Renal cortex interstitium (tissue), 11 donors: ENCODE measurements around the gene TANGO2. TPM values are rescaled to one million over a fixed set of nuclear protein-coding genes. Genes with fewer than 3 reads are reported as not detected.

Experiments
- DNase-seq, 11 donors: peaks; one replicate each; pipeline ENCODE4 v3.0.0-alpha.2; 2013; ENCODE audit warnings: low read depth in 9 of 11, low spot score in 4 of 11; ENCODE audit errors: extremely low read depth in 1 of 11
- polyA plus RNA-seq, 3 donors: library from polyadenylated mRNA; unstranded; fragments of 120-200 nt; gene quantifications; one replicate each; pipeline ENCODE4 v1.2.1, GENCODE V29; 2013; ENCODE audit not compliant: insufficient read length in 3 of 3

The TANGO2 gene
- polyA plus RNA-seq, 3 donors = 9.5 to 12.8 (median 11.4) TPM

GRCh38 chr22:19991645-19992451 lies 29.1 kb upstream of the TANGO2 start:
- DNase-seq = no peak

DNA sequence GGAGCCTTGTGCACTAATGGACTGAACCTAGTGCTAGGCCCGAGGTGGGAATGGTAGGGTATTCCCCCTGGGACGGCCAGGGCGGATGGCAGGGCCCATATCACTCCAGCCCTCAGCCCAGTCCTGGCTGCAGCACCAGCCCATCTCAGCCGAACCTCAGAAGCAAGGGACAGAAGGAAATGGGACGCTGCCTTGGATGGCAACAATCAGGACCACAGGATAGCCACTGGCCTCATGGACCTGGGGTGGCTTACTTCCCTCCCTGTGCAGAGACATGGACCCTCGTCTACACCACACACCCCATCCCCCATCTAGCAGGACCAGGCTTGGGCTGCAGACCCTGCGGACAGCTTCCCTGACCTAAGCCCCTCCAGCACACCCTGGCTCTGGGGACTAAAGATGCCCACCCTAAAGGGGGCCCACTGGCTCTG lies 28.4 kb upstream of the TANGO2 start:
- DNase-seq = no peak

DNA sequence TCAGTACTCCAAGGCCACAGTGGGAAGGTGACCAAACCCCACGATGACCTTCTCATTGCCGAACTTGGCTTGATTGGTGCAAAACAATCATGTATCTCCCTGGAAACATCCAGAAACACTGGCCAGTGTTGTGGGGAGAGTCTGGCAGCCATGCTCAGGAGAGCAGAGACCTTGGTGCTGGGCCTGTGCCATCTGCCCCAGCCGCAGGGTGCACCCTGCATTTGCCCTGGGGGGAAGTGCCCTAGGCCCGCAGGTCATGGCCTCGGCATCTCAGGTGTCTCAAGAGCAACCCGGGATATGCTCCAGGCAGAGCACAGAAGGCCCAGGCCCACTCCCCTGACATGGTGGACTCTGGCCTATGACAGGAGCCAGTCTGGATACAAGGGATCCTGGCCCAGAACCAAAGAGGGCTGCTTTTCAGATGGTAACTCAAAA lies 28.0 kb upstream of the TANGO2 start:
- DNase-seq = no peak

GRCh38 chr22:19993926-19994325 lies 27.0 kb upstream of the TANGO2 start:
- DNase-seq = no peak

GRCh38 chr22:19994851-19995610 lies 25.9 kb upstream of the TANGO2 start:
- DNase-seq = no peak

DNA sequence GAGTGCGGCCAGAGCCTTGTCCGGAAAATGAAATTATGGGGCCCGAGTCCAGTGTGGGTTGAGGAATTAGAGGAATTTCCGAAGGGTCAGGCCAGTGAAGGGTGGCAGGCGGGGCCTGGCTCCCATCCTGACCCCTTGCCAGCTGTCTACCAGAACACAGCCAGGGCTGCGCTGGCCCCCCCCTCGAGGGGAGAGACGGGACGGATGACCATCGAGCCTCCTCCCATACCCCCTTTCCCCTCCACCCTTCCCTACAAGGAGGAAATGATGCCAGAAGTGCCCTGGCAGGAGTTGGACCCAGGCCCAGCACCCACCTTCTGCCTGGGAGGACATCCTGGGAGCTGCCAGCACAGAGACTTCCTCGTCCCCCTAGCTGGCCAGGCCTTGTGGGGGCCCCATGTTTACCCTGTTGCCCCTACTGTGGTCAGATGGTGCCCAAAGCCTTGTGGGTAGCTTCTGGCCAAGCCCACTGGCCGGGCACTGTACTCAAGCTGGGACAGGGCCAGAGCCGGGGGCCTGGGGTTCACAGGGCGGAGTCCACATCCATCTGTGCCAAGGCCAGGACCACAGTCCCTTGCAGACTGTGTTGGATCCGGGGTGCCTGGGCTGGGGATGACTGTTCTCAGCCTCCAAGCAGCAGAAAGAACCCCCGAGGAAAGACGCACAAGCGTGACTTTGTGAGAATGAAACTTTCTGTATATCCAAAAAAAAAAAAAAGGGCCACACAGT lies 25.1 kb upstream of the TANGO2 start:
- DNase-seq = no peak

GRCh38 chr22:19996694-19997384 lies 24.1 kb upstream of the TANGO2 start:
- DNase-seq = no peak

DNA sequence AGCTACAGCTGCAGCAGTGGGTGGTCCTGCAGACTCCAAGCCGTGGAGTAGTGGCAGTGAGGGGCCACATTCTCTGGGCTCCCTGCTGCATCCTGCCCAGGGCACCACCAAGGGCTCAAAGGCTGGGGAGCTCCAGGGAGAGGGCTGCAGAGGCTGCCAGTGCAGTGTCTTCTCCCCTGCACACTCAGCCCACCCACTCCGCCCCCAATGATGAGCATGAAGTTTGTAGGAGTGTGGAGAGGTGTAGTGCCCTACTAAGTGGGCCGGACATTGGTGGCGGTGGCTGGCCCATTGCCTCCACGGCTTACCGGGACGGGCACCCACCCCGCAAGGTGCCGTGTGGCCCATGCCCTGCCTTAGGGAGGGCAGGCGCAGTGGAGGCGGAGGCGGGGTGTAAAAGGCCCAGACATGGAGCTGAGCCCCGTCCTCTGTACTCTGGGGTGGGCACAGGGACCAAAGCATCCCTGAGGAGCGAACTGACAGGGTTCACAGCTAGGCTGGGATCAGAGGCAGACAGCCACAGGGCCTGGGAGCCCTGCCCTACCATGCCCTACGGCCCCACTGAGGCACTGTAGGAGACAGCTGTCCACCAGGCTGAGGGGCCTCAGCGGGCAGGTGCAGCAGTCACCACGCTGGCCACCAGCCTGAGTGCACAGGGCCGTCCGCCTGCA lies 23.2 kb upstream of the TANGO2 start:
- no peak for DNase-seq

DNA sequence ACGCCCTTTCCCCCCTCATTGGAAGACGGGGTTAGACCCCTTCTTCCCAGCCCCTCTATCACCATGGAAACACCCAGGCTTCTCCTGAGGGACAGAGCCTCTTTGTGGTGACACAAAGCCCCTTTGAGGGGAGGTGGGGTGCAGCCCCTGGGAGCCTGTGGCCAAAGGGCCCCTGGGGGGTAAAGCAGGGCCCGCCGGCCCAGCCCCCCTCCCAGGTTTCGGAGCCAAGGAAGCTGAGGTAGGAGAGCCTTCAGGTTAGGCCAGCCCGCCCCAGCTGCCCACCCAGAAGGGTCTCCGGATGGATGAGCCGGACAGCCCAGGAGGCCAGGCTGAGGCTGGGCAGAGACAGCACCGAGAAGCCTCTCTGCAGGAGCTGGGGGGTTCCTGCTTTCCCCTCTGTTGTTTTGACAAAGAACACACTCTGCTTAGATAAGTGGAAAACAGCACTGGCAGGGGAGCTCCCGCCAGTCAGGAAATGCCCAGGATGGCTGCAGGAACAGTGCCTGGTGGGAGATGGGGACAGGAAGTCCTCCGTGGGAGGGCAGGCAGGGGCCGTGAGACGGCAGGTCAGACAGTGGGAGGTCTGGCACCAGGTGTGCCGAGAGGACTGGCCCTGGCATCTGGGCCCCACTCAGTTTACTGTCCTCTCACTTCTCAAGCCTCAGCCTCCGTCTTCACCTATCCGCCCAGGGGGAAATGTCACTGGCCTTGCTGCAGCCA lies 22.5 kb upstream of the TANGO2 start:
- DNase-seq = no peak

DNA sequence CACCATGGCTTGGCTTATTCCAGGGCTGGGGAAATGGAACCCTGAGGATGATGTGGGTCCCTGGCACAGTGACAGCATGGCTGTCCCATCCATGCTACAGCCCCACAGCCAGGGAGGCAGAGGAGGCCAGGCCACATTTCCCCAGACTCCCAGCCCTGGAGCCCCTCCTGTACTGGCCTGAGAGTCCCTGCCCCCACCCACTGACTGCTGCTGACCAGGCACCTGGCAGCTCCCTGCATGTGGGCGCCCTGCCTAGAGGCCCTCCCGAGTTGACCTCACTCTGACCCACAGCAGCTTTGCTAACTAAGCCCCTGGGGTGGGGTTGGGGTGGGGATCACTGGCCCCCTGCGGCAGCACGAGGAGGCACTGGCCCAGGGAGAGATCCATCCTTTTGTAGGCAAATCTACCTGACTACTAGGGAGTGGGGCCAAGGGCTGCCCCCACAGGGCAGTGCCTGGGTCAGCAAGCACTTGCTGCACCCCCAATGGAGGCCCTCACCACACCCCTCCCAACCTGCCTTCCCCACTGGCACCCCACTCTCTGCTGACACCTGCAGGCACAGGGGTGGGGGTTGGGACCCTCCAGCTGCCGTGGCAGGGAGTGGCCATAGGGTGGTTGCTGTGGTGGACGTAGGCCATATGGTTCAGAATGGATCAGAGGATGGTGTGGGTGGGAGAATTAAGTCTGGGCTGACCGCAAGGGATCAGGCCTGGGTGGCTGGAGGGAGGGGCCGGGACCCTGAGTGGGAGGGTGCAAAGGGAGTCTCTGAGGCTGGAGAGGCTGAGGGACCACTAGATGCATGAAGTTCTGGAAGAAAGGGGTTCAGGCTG lies 21.7 kb upstream of the TANGO2 start:
- DNase-seq = no peak

DNA sequence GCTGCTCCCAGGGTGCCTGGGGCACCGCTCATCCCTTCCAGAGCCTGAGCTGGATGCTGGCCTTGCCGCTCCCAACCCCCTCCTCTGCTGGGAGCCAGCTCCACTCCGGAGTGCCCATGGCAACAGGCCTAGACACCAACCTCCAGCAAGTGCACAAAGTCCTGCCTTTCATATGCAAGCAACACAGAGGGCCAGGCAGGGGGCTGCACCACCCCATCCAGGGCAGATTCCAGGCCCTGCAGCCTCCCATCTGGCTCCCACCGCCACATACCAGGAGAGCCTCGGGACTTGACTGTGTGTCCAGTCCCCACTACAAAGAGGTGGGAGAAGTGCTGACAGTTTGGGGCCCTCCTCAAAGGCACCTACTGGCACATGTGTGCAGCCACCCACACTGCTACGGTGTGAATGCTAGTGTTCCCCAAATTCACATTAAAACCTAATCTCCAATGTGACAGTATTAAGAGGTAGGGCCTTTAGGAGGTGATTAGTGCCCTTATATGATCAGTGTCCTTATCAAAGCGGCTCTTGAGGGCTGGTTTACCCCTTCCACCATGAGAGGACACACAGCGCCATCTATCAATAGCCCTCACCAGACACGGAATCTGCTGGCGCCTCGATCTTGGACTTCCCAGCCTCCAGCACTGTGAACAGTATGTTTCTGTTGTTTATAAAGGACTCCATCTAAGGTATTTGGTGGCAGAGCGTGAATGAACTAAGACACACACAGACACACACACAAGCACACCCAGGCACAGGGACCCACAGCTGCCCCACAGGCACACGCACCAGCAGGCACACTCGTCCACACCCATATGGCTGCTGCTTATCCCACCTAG lies 20.4 kb upstream of the TANGO2 start:
- DNase-seq = no peak

DNA sequence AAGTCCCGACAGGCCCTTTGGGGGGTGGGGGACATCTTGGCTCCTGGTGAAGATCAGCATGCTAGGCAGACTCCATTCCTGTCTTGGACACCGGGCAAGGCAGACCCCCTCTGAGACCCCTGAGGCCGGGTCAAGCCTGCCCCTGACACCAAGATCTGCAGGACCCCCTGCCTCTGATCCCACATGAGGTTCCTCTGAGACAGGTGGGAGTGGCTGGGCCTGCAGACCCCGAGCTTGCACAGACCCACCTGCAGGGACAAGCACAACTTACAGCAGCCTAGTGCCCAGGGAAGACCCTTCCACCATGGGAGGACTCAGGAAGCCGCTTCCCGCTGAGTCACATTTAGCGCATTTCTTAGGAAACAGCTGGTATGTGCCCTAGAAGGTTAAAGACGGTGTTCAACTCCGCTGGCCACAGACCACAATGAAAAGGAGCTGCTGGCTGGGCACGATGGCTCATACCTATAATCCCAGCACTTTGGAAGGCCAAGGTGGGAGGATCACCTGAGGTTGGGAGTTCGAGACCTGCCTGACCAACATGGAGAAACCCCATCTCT lies 19.8 kb upstream of the TANGO2 start:
- DNase-seq = no peak

DNA sequence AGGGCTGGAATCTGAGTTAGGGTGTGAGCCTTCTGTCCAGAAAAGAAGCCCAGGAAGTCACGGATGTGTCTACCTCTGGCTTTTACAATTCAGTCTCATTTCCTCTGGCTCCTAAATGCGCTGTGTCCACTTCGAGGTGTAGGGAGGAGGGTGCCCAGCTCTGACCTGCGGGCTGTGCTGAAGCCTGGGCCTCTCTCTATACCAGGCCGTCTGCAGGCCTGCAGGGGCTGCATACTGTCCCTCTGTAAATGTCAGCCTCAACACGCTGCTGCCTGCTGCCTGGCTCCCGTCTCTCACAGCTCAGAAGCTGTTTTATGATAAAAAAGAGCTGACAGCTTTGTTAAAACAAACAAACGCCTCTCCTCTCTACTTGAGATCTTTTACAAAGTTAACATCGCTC lies 18.8 kb upstream of the TANGO2 start:
- DNase-seq = no peak

DNA sequence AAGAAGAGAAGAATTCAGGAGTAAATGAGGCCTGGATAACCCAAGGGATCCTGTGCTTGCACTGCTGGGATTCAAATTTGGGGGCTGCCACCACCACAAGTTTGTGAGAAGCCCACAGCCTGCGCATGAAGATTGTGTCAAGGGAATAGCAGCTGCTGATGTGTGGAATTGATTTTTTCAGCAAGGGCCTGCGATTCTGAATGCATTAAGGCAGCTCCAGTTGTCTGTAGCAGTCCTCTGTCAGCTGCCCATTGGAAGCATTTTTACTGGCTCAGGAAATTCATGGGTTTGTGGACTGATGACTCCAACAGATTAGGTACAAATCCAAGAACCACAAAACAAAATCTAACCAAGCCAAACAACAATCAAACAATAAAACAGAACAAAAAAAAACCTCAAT lies 18.3 kb upstream of the TANGO2 start:
- DNase-seq = no peak

GRCh38 chr22:20003304-20003703 lies 17.6 kb upstream of the TANGO2 start:
- DNase-seq = no peak

DNA sequence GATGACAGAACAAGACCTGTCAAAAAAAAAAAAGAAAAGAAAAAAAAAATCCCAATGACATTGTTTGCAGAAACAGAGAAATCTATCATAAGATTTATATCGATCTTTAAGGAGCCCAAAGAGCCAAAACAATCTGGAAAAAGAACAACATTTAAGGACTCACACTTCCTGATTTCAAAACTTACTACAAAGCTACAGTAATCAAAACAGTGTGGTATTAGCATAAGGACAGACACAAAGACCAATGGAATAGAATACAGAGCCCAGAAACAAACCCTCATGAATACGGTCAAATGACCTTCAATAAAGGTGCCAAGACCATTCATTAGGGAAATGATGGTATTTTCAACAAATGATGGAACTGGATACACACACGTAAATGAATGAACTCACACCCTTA lies 16.4 kb upstream of the TANGO2 start:
- DNase-seq = no peak
